Measurements from ENCODE around the gene PARD3B.

The PARD3B gene

DNA sequence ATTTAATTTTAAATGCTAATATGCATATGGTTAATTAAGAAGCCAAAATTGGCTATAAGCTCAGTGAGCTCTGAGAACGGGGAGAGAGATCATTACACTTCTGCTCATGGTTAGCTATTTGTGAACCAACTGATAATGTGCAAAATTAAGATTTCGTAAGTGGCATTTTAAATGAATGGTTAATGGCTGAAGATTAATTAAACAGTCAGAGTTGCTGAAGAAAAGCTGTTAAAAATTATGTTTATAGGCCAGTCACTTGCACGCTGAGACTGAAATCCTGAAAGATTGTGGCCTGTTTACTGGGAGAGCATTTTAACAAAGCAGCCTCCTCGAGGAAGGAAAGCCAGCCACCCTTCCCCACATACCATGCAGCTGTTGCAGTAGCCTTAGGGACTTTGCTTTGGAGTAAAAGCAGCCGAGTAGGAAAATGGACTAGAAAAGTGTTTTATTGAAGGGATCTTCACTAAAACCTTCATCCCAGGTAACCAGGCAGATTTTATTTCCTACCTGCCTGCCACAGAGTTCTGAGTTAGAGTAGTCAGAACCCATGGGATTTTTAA is 918.3 kb downstream of the PARD3B start:
- DNase-seq, result no peak
- Histone ChIP-seq H3K27ac (no peak overlapping the region), H3K27me3 (replicated peaks) (no peaks in the 10 kb centered on the region), H3K4me3 (ENCODE audit: low read depth, low read length) (no peak overlapping the region), H3K36me3 (replicated peaks) (no peaks in the 10 kb centered on the region)
- TF ChIP-seq CTCF (IDR thresholded peaks at IDR 0.05; ENCODE audit: low read depth, low read length, missing control alignments), result no peak
- in situ Hi-C loops (cut with HindIII; ENCODE audit: low pct_ligation_motif_present, low sequenced_read_pairs), result no loop called here

DNA sequence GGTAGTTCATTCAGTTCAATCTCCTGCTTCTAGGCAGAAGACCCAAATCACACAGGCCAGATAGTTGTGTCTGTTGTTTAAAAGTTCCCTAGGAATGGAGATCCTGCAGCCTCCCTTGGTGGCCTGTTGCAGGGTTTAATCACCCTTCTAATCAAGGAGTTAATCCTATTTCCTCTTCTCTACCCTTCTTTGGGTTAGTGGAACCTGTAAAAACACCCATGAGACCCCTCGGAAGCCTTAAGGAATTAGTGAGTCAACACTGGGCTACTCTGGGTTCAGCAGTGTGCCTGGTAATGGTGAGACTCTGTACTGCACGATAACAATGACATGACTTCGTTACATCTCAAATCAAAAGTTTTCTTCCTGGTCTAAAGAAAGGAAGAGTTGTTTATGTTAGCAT is 919.4 kb downstream of the PARD3B start:
- Histone ChIP-seq H3K4me3 (ENCODE audit: low read depth, low read length) (no peak overlapping the region), H3K27ac (no peak overlapping the region), H3K36me3 (replicated peaks) (no peaks in the 10 kb centered on the region), H3K27me3 (replicated peaks) (no peaks in the 10 kb centered on the region)
- no peak for DNase-seq
- in situ Hi-C loops (cut with HindIII; ENCODE audit: low pct_ligation_motif_present, low sequenced_read_pairs), result no loop called here
- TF ChIP-seq CTCF (IDR thresholded peaks at IDR 0.05; ENCODE audit: low read depth, low read length, missing control alignments), result no peak

GRCh38 chr2:205465791-205466190 is 920.5 kb downstream of the PARD3B start:
- no peaks in the 10 kb centered on the region for H3K27me3 ChIP-seq (replicated peaks)
- in situ Hi-C loops (cut with HindIII; ENCODE audit: low pct_ligation_motif_present, low sequenced_read_pairs), result no loop called here
- TF ChIP-seq CTCF (IDR thresholded peaks at IDR 0.05; ENCODE audit: low read depth, low read length, missing control alignments), result no peak
- DNase-seq, result no peak
- H3K27ac ChIP-seq, result no peak overlapping the region
- H3K36me3 ChIP-seq (replicated peaks), result no peaks in the 10 kb centered on the region
- H3K4me3 ChIP-seq (ENCODE audit: low read depth, low read length), result no peak overlapping the region

- no peaks in the 10 kb centered on the region for H3K36me3 ChIP-seq (replicated peaks)
- H3K27ac ChIP-seq, result no peak overlapping the region
- H3K27me3 ChIP-seq (replicated peaks), result no peaks in the 10 kb centered on the region
- in situ Hi-C loops (cut with HindIII; ENCODE audit: low pct_ligation_motif_present, low sequenced_read_pairs), result no loop called here
- no peak overlapping the region for H3K4me3 ChIP-seq (ENCODE audit: low read depth, low read length)
- no peak for DNase-seq
- no peak for TF ChIP-seq CTCF (IDR thresholded peaks at IDR 0.05; ENCODE audit: low read depth, low read length, missing control alignments)
Observed at GRCh38 chr2:205471776-205472175, 926.5 kb downstream of the PARD3B start.

DNA sequence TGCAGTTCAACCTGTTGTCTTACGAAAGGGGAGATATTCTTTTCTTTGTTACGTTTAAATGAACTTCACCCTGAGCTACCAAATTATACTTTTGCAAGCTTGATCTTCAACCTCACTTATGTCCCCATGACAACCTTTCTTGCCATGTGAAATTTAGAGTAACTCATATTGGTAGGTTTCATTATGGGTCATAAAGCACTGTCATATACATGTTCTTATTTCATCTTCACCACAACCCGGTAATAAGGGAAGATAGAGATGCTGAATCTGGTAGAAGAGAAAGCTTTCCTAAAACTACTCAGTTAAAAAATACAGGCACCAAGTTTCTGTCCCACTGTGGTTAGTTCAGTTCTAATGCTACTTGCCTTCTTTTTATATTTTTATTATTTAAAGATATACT is 928.5 kb downstream of the PARD3B start:
- TF ChIP-seq CTCF (IDR thresholded peaks at IDR 0.05; ENCODE audit: low read depth, low read length, missing control alignments), result no peak
- DNase-seq, result no peak
- Histone ChIP-seq H3K4me3 (ENCODE audit: low read depth, low read length) (no peak overlapping the region), H3K36me3 (replicated peaks) (no peaks in the 10 kb centered on the region), H3K27me3 (replicated peaks) (no peaks in the 10 kb centered on the region), H3K27ac (no peak overlapping the region)
- in situ Hi-C loops (cut with HindIII; ENCODE audit: low pct_ligation_motif_present, low sequenced_read_pairs), result no loop called here

DNA sequence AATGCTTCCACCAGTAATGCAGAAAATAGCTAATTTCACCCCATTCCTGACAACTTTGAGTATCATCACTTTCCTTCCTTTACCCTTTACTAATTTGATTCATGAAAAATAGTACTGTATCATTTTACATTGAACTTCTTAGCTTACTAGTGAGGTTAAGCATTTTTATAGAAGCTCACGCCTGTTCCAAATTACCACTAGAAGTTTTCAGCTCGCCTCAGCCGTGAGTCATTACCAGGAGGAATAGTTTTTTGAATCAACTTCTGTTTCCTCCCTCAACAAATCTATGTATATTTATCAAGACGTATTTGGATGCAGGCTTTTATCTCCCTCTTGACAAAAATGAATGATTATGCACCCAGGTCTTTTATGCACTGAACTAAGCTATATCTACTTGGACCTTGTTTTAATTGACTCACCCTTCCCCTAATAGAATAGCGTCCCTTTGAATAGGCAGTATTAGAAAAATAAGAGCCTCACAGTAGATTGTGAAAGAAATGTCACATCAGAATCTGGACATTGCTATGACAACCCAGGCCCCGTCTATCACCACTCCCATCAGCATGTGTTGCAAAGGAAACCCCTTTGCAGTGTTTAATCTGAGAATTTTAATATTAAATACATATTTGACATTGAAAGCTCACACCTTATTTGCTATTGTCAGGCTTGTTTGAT is 929.6 kb downstream of the PARD3B start:
- TF ChIP-seq CTCF (IDR thresholded peaks at IDR 0.05; ENCODE audit: low read depth, low read length, missing control alignments), result no peak
- H3K4me3 ChIP-seq (ENCODE audit: low read depth, low read length), result no peak overlapping the region
- H3K27me3 ChIP-seq (replicated peaks), result no peaks in the 10 kb centered on the region
- peak; percentile 11 for DNase-seq
- in situ Hi-C loops (cut with HindIII; ENCODE audit: low pct_ligation_motif_present, low sequenced_read_pairs), result no loop called here
- H3K36me3 ChIP-seq (replicated peaks), result no peaks in the 10 kb centered on the region
- H3K27ac ChIP-seq, result no peak overlapping the region

All from brain microvascular endothelial cell (primary cell).